ENCODE results near the gene YIPF7. TPM values are rescaled to one million over a fixed set of nuclear protein-coding genes. Genes with fewer than 3 reads are reported as not detected.

The YIPF7 gene
- total RNA-seq, 1 experiment from 2014 or later: not detected

DNA sequence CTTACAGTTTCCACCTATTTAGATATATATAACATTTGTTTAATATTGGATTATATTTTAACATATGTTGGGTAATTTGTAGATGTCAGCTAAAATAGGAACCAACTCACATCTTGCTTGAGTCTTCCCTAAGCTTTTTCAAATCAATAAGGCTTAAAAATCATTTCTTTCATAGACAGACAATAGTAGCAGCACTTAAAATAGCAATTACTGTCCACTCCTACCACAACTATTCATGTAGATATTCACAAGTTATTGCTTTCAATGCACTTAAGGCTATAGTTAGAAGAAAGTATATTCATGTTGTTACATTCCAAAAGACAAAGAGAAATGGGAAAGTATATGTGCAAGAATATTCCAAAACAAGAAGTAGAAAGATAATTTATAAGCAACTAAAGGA, 71.2 kb downstream of the YIPF7 start:
- no peak for TF ChIP-seq CTCF (IDR thresholded peaks at IDR 0.05)
- no peak for TF ChIP-seq SIN3A (IDR thresholded peaks at IDR 0.05; ENCODE audit: borderline replicate concordance, insufficient read depth, low read depth, low read length)
- TF ChIP-seq REST (IDR thresholded peaks at IDR 0.05; ENCODE audit: insufficient read depth in 1 of 2, low read depth in 2 of 2, low read length in 1 of 2): no peak
- no peak for TF ChIP-seq TCF7L2 (IDR thresholded peaks at IDR 0.05; ENCODE audit: low read depth, low read length)
- TF ChIP-seq POLR2AphosphoS5 (IDR thresholded peaks at IDR 0.05; ENCODE audit: low read depth, low read length): no peak
- intact Hi-C loops (cut with micrococcal nuclease; ENCODE audit: unreplicated experiment): no loop called here
- ATAC-seq (no peak), DNase-seq (ENCODE audit: low read depth, low spot score) (no peak)
- POLR2A ChIA-PET: no interaction called here
- Histone ChIP-seq H3K27me3 (ENCODE audit: control insufficient read depth, insufficient read depth, low read length) (no peaks in the 10 kb centered on the region), H3K27ac (ENCODE audit: low read length) (no peak overlapping the region), H3K36me3 (ENCODE audit: control insufficient read depth, insufficient read depth, low read length) (no peaks in the 10 kb centered on the region), H3K4me3 (ENCODE audit: low read depth in 2 of 2, low read length in 2 of 2) (no peak overlapping the region), H3K4me1 (ENCODE audit: control insufficient read depth, insufficient read depth, low read length) (no peaks in the 10 kb centered on the region), H3K9me3 (ENCODE audit: control insufficient read depth, insufficient read depth, low read depth, low read length) (no peaks in the 10 kb centered on the region)
- in situ Hi-C loops (cut with HindIII; ENCODE audit: low pct_unique_long_range_greater_than_20kb, low sequenced_read_pairs): no loop called here
- CTCF ChIA-PET: no interaction called here
- BruUV-seq (replicated peaks): no TSS peak

GRCh38 chr4:44578954-44579353, 72.5 kb downstream of the YIPF7 start:
- intact Hi-C loops (cut with micrococcal nuclease; ENCODE audit: unreplicated experiment): no loop called here
- BruUV-seq (replicated peaks): no TSS peak
- ATAC-seq: no peak
- no peak overlapping the region for H3K27ac ChIP-seq (ENCODE audit: low read length)
- no peaks in the 10 kb centered on the region for H3K27me3 ChIP-seq (ENCODE audit: control insufficient read depth, insufficient read depth, low read length)
- POLR2A ChIA-PET: no interaction called here
- in situ Hi-C loops (cut with HindIII; ENCODE audit: low pct_unique_long_range_greater_than_20kb, low sequenced_read_pairs): no loop called here
- H3K36me3 ChIP-seq (ENCODE audit: control insufficient read depth, insufficient read depth, low read length): no peaks in the 10 kb centered on the region
- CTCF ChIA-PET: no interaction called here
- H3K9me3 ChIP-seq (ENCODE audit: control insufficient read depth, insufficient read depth, low read depth, low read length): no peaks in the 10 kb centered on the region
- DNase-seq (ENCODE audit: low read depth, low spot score): no peak
- H3K4me3 ChIP-seq (ENCODE audit: low read depth in 2 of 2, low read length in 2 of 2): no peak overlapping the region
- no peak for TF ChIP-seq SIN3A (IDR thresholded peaks at IDR 0.05; ENCODE audit: borderline replicate concordance, insufficient read depth, low read depth, low read length)
- no peak for TF ChIP-seq REST (IDR thresholded peaks at IDR 0.05; ENCODE audit: insufficient read depth in 1 of 2, low read depth in 2 of 2, low read length in 1 of 2)
- TF ChIP-seq TCF7L2 (IDR thresholded peaks at IDR 0.05; ENCODE audit: low read depth, low read length): no peak
- no peak for TF ChIP-seq POLR2AphosphoS5 (IDR thresholded peaks at IDR 0.05; ENCODE audit: low read depth, low read length)
- TF ChIP-seq CTCF (IDR thresholded peaks at IDR 0.05): no peak
- H3K4me1 ChIP-seq (ENCODE audit: control insufficient read depth, insufficient read depth, low read length): no peaks in the 10 kb centered on the region

Other genes with a start within 250 kb of the YIPF7 start
- gene KCTD8, start 202.8 kb downstream of the YIPF7 start, total RNA-seq (2021; ENCODE audit: unreplicated experiment): not detected
- 11.6 TPM for gene GUF1, start 26.8 kb upstream of the YIPF7 start, total RNA-seq (2021; ENCODE audit: unreplicated experiment)
- 17.9 TPM for gene GNPDA2, start 74.9 kb upstream of the YIPF7 start, total RNA-seq (2021; ENCODE audit: unreplicated experiment)